PC-3 (cell line): ENCODE data around the gene ATP2B2.

Experiments used
- EZH2 ChIP-seq: fragments of 300-600 bp; sonication (generic); IDR thresholded peaks from one replicate; pipeline ENCODE4 v1.6.1; 2017; ENCODE audit warnings: antibody characterized with exemption, mild to moderate bottlenecking, low read length; ENCODE audit not compliant: unreplicated experiment
- EZH2phosphoT487 ChIP-seq: fragments of 300-600 bp; sonication (generic); IDR thresholded peaks from 2 replicates; pipeline ENCODE4 v1.6.1; 2018; ENCODE audit warnings: mild to moderate bottlenecking, antibody characterized with exemption, low read length, borderline replicate concordance
- TF ChIP-seq, protein P1 (sequence below): fragments of 300-600 bp; sonication (generic); conservative IDR thresholded peaks from 2 replicates; pipeline ENCODE4 v1.5.1; 2017; ENCODE audit warnings: antibody characterized with exemption, low read depth, mild to moderate bottlenecking, low read length

- TF ChIP-seq EZH2 (no peak), EZH2phosphoT487 (no peak)
- TF ChIP-seq, protein P1, sequence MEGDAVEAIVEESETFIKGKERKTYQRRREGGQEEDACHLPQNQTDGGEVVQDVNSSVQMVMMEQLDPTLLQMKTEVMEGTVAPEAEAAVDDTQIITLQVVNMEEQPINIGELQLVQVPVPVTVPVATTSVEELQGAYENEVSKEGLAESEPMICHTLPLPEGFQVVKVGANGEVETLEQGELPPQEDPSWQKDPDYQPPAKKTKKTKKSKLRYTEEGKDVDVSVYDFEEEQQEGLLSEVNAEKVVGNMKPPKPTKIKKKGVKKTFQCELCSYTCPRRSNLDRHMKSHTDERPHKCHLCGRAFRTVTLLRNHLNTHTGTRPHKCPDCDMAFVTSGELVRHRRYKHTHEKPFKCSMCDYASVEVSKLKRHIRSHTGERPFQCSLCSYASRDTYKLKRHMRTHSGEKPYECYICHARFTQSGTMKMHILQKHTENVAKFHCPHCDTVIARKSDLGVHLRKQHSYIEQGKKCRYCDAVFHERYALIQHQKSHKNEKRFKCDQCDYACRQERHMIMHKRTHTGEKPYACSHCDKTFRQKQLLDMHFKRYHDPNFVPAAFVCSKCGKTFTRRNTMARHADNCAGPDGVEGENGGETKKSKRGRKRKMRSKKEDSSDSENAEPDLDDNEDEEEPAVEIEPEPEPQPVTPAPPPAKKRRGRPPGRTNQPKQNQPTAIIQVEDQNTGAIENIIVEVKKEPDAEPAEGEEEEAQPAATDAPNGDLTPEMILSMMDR: peak; percentile 52
Measured at GRCh38 chr3:10515884-10516495, 10.6 kb upstream of the ATP2B2 start.
